ENCODE data around the gene C19orf33.

Gene C19orf33

GRCh38 chr19:38280030-38280921 lies 23.8 kb upstream of the C19orf33 start:
- in situ Hi-C loops (cut with MboI; ENCODE audit: low sequenced_read_pairs, unreplicated experiment): no loop called here
- no peak for TF ChIP-seq CTCF (IDR thresholded peaks at IDR 0.05; ENCODE audit: borderline replicate concordance, control extremely low read depth, extremely low read depth, insufficient read depth, missing control alignments)

GRCh38 chr19:38281811-38282566 lies 22.1 kb upstream of the C19orf33 start:
- in situ Hi-C loops (cut with MboI; ENCODE audit: low sequenced_read_pairs, unreplicated experiment): no loop called here
- no peak for DNase-seq (ENCODE audit: low spot score)
- TF ChIP-seq CTCF (IDR thresholded peaks at IDR 0.05; ENCODE audit: borderline replicate concordance, control extremely low read depth, extremely low read depth, insufficient read depth, missing control alignments): no peak

More at GRCh38 chr19:38280030-38280921, 23.8 kb upstream of the C19orf33 start:
- no peak for DNase-seq (ENCODE audit: low spot score)

- no peak for TF ChIP-seq CTCF (IDR thresholded peaks at IDR 0.05; ENCODE audit: borderline replicate concordance, control extremely low read depth, extremely low read depth, insufficient read depth, missing control alignments)
- in situ Hi-C loops (cut with MboI; ENCODE audit: low sequenced_read_pairs, unreplicated experiment): no loop called here
- DNase-seq (ENCODE audit: low spot score): no peak
Observed at GRCh38 chr19:38283271-38283670, 20.8 kb upstream of the C19orf33 start.

- TF ChIP-seq CTCF (IDR thresholded peaks at IDR 0.05; ENCODE audit: borderline replicate concordance, control extremely low read depth, extremely low read depth, insufficient read depth, missing control alignments): no peak
- in situ Hi-C loops (cut with MboI; ENCODE audit: low sequenced_read_pairs, unreplicated experiment): no loop called here
- DNase-seq (ENCODE audit: low spot score): peak; percentile 70
Observed at GRCh38 chr19:38284422-38284821, 19.6 kb upstream of the C19orf33 start.

- DNase-seq (ENCODE audit: low spot score): no peak
- in situ Hi-C loops (cut with MboI; ENCODE audit: low sequenced_read_pairs, unreplicated experiment): no loop called here
- TF ChIP-seq CTCF (IDR thresholded peaks at IDR 0.05; ENCODE audit: borderline replicate concordance, control extremely low read depth, extremely low read depth, insufficient read depth, missing control alignments): no peak
Observed at GRCh38 chr19:38285567-38285966, 18.5 kb upstream of the C19orf33 start.

GRCh38 chr19:38287604-38288003 lies 16.4 kb upstream of the C19orf33 start:
- no peak for DNase-seq (ENCODE audit: low spot score)
- in situ Hi-C loops (cut with MboI; ENCODE audit: low sequenced_read_pairs, unreplicated experiment): no loop called here
- no peak for TF ChIP-seq CTCF (IDR thresholded peaks at IDR 0.05; ENCODE audit: borderline replicate concordance, control extremely low read depth, extremely low read depth, insufficient read depth, missing control alignments)

Data from GM13976 (cell line).